Hematopoietic multipotent progenitor cell treated with erythropoietin and hydrocortisone succinate and interleukin-3 and kit ligand, for 8 days (in vitro differentiated cells): ENCODE results near the gene RAMACL.
"Not testable (repeated sequence)": the region's sequence is repeated elsewhere in the genome, so short reads cannot be mapped to it uniquely, and the experiment has no call there.

Experiments used
- DNase-seq: peaks from one replicate; pipeline ENCODE4 v3.0.0-alpha.2; 2015

RAMACL gene

GRCh38 chr6:166586424-166587156 is at the start of gene RAMACL:
Gene RAMACL, minus strand, starts transcription at chr6:166586678. Its CDS starts 201 bp downstream, at chr6:166586477.
- DNase-seq = peak; percentile 38

- no peak for DNase-seq
Observed at GRCh38 chr6:166635013-166635970, 48.8 kb upstream of the RAMACL start.

- DNase-seq = not testable (repeated sequence)
Observed at GRCh38 chr6:166634581-166634980, 48.1 kb upstream of the RAMACL start.

- DNase-seq = peak; percentile 72
Observed at GRCh38 chr6:166633732-166634535, 47.5 kb upstream of the RAMACL start.

- no peak for DNase-seq
Observed at GRCh38 chr6:166632731-166633130, 46.3 kb upstream of the RAMACL start.

- no peak for DNase-seq
Observed at GRCh38 chr6:166630462-166630861, 44.0 kb upstream of the RAMACL start.

- peak; percentile 70 for DNase-seq
Observed at GRCh38 chr6:166629628-166630027, 43.1 kb upstream of the RAMACL start.

- peak; percentile 87 for DNase-seq
Observed at GRCh38 chr6:166627875-166628801, 41.7 kb upstream of the RAMACL start.

- DNase-seq = peak; percentile 98
Observed at GRCh38 chr6:166627033-166627874, 40.8 kb upstream of the RAMACL start, which contains the start of gene RPS6KA2. Gene RPS6KA2, minus strand, starts transcription at chr6:166627251. Its CDS starts 232 bp downstream, at chr6:166627019.

GRCh38 chr6:166626177-166627032 is 39.9 kb upstream of the RAMACL start:
- DNase-seq = peak; percentile 9

GRCh38 chr6:166625356-166625755 is 38.9 kb upstream of the RAMACL start:
- DNase-seq = no peak

GRCh38 chr6:166624275-166624674 is 37.8 kb upstream of the RAMACL start:
- DNase-seq = no peak

GRCh38 chr6:166623318-166623717 is 36.8 kb upstream of the RAMACL start:
- no peak for DNase-seq

GRCh38 chr6:166621114-166621540 is 34.6 kb upstream of the RAMACL start:
- DNase-seq = no peak

- no peak for DNase-seq
Observed at GRCh38 chr6:166620478-166621113, 34.1 kb upstream of the RAMACL start.

GRCh38 chr6:166619912-166620311 is 33.4 kb upstream of the RAMACL start:
- DNase-seq = no peak

GRCh38 chr6:166618866-166619761 is 32.6 kb upstream of the RAMACL start:
- DNase-seq = no peak

- DNase-seq = no peak
Observed at GRCh38 chr6:166618251-166618650, 31.8 kb upstream of the RAMACL start.
